ACHN (cell line): ENCODE measurements around the gene DES.
A peak's percentile ranks its signal among the peaks of the same experiment; 100 is the strongest.
"Not testable (repeated sequence)": the region's sequence is repeated elsewhere in the genome, so short reads cannot be mapped to it uniquely, and the experiment has no call there.

ENCODE experiments used
- DNase-seq: peaks from one replicate; pipeline ENCODE4 v3.0.0-alpha.2; 2015
- in situ Hi-C: cut with HindIII; loops from 2 replicates; pipeline ENCODE4 v1.10.0; 2017; ENCODE audit warnings: low sequenced_read_pairs, low pct_ligation_motif_present, low pct_unique_long_range_greater_than_20kb

DES gene

GRCh38 chr2:219398721-219399363 lies 19.3 kb upstream of the DES start:
- in situ Hi-C loops, result no loop called here
- DNase-seq, result no peak

- DNase-seq, result no peak
- in situ Hi-C loops, result no loop called here
Measured at GRCh38 chr2:219399716-219400478, 18.3 kb upstream of the DES start.

GRCh38 chr2:219400562-219400961 lies 17.6 kb upstream of the DES start:
- no peak for DNase-seq
- in situ Hi-C loops, result no loop called here

GRCh38 chr2:219401606-219402005 lies 16.6 kb upstream of the DES start:
- in situ Hi-C loops, result no loop called here
- DNase-seq, result no peak

GRCh38 chr2:219402665-219403515 lies 15.3 kb upstream of the DES start:
- peak; percentile 83 for DNase-seq
- in situ Hi-C loops, result no loop called here

- in situ Hi-C loops, result no loop called here
- DNase-seq, result no peak
Measured at GRCh38 chr2:219403861-219404260, 14.3 kb upstream of the DES start.

- DNase-seq, result no peak
- in situ Hi-C loops, result no loop called here
Measured at GRCh38 chr2:219404291-219404910, 13.8 kb upstream of the DES start.

- DNase-seq, result no peak
- in situ Hi-C loops, result no loop called here
Measured at GRCh38 chr2:219404954-219405353, 13.2 kb upstream of the DES start.

- in situ Hi-C loops, result no loop called here
- DNase-seq, result no peak
Measured at GRCh38 chr2:219405451-219405850, 12.7 kb upstream of the DES start.

- no peak for DNase-seq
- in situ Hi-C loops, result no loop called here
Measured at GRCh38 chr2:219405958-219406860, 12.0 kb upstream of the DES start.

GRCh38 chr2:219406861-219407230 lies 11.3 kb upstream of the DES start:
- in situ Hi-C loops, result no loop called here
- DNase-seq, result peak; percentile 53

GRCh38 chr2:219407343-219407742 lies 10.8 kb upstream of the DES start:
- in situ Hi-C loops, DNase-seq: not testable (repeated sequence)

GRCh38 chr2:219408204-219408603 lies 10.0 kb upstream of the DES start:
- DNase-seq, result no peak
- in situ Hi-C loops, result no loop called here

GRCh38 chr2:219408631-219409030 lies 9.5 kb upstream of the DES start:
- DNase-seq, result no peak

GRCh38 chr2:219409619-219410018 lies 8.6 kb upstream of the DES start:
- DNase-seq, result no peak
- in situ Hi-C loops, result no loop called here

More at GRCh38 chr2:219408631-219409030, 9.5 kb upstream of the DES start:
- in situ Hi-C loops, result no loop called here

GRCh38 chr2:219410390-219410789 lies 7.8 kb upstream of the DES start:
- in situ Hi-C loops, result no loop called here
- DNase-seq, result no peak

- in situ Hi-C loops, result no loop called here
- DNase-seq, result no peak
Measured at GRCh38 chr2:219414857-219415256, 3.3 kb upstream of the DES start.

GRCh38 chr2:219415580-219416234 lies 2.5 kb upstream of the DES start:
- DNase-seq, result no peak
- in situ Hi-C loops, result no loop called here
